HL-60 (cell line): ENCODE results near the gene PAAF1.

ENCODE experiments used
- DNase-seq, 2 experiments: peaks; one replicate each; pipeline ENCODE4 v3.0.0-alpha.2; 2010 to 2020; ENCODE audit warnings: low read depth in 1 of 2, low spot score in 1 of 2
- H3K27ac ChIP-seq: fragments of 250-450 bp; sonication (Bioruptor Pico); replicated peaks from 2 replicates; pipeline ENCODE4 v1.5.1; 2020; ENCODE audit warnings: mild to moderate bottlenecking, moderate library complexity
- H3K27me3 ChIP-seq: fragments of 250-450 bp; sonication (Bioruptor Pico); 2 replicates; pipeline ENCODE4 v1.5.1; 2021; ENCODE audit warnings: mild to moderate bottlenecking, moderate library complexity; ENCODE audit not compliant: insufficient read depth, poor library complexity, severe bottlenecking
- H3K4me3 ChIP-seq: replicated peaks from 2 replicates; pipeline ENCODE4 v1.5.1; 2011; ENCODE audit warnings: mild to moderate bottlenecking, control low read depth, low read length; ENCODE audit not compliant: insufficient read depth
- GABPA ChIP-seq: IDR thresholded peaks from 2 replicates; pipeline ENCODE4 v1.6.1; 2012; ENCODE audit warnings: low read depth
- POLR2AphosphoS5 ChIP-seq: IDR thresholded peaks from 2 replicates; pipeline ENCODE4 v1.6.1; 2012; ENCODE audit warnings: low read depth
- SPI1 ChIP-seq: IDR thresholded peaks from 2 replicates; pipeline ENCODE4 v1.6.1; 2012; ENCODE audit warnings: low read depth, mild to moderate bottlenecking, borderline replicate concordance
- TF ChIP-seq, protein P1 (sequence below): IDR thresholded peaks from one replicate; pipeline ENCODE4 v1.5.1; 2011; ENCODE audit warnings: low read length, control low read depth, inconsistent platforms; ENCODE audit not compliant: insufficient read depth
- TF ChIP-seq, protein P2 (sequence below): IDR thresholded peaks from 2 replicates; pipeline ENCODE4 v1.6.1; 2012; ENCODE audit warnings: low read depth; ENCODE audit not compliant: insufficient replicate concordance

PAAF1 gene

DNA sequence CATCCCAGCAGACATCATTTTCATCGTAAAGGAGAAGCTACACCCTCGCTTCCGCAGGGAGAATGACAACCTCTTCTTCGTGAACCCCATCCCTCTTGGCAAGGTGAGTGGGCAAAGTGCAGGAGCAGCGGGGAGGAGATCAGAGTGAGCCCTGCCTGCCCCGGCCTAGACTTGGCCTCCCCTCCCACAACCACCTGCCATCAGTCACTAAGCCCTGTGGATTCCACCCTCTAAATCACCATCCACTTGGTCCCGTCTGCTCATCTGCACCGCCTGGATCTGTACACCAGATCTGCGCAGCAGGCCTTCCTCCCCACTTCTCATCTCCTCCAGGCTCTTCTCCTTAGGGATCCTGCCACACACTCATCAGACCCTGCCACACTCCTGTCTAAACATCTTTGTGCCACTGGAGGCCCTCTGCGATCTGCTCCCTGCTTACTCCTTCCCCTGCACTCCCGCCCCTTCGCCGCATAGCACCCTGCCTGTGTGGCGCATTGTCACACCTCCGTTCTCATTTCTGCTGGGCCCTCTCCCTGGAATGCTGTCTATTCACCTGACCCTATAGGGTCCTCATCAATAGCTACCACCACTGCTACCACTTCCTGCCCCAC lies 91.7 kb downstream of the PAAF1 start:
- Histone ChIP-seq H3K27ac (no peak overlapping the region), H3K27me3 (no peaks in the 10 kb centered on the region), H3K4me3 (no peak overlapping the region)
- no peak for DNase-seq
- TF ChIP-seq, protein P1, sequence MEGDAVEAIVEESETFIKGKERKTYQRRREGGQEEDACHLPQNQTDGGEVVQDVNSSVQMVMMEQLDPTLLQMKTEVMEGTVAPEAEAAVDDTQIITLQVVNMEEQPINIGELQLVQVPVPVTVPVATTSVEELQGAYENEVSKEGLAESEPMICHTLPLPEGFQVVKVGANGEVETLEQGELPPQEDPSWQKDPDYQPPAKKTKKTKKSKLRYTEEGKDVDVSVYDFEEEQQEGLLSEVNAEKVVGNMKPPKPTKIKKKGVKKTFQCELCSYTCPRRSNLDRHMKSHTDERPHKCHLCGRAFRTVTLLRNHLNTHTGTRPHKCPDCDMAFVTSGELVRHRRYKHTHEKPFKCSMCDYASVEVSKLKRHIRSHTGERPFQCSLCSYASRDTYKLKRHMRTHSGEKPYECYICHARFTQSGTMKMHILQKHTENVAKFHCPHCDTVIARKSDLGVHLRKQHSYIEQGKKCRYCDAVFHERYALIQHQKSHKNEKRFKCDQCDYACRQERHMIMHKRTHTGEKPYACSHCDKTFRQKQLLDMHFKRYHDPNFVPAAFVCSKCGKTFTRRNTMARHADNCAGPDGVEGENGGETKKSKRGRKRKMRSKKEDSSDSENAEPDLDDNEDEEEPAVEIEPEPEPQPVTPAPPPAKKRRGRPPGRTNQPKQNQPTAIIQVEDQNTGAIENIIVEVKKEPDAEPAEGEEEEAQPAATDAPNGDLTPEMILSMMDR: no peak
- TF ChIP-seq SPI1 (no peak), POLR2AphosphoS5 (no peak), GABPA (no peak)
- TF ChIP-seq, protein P2, sequence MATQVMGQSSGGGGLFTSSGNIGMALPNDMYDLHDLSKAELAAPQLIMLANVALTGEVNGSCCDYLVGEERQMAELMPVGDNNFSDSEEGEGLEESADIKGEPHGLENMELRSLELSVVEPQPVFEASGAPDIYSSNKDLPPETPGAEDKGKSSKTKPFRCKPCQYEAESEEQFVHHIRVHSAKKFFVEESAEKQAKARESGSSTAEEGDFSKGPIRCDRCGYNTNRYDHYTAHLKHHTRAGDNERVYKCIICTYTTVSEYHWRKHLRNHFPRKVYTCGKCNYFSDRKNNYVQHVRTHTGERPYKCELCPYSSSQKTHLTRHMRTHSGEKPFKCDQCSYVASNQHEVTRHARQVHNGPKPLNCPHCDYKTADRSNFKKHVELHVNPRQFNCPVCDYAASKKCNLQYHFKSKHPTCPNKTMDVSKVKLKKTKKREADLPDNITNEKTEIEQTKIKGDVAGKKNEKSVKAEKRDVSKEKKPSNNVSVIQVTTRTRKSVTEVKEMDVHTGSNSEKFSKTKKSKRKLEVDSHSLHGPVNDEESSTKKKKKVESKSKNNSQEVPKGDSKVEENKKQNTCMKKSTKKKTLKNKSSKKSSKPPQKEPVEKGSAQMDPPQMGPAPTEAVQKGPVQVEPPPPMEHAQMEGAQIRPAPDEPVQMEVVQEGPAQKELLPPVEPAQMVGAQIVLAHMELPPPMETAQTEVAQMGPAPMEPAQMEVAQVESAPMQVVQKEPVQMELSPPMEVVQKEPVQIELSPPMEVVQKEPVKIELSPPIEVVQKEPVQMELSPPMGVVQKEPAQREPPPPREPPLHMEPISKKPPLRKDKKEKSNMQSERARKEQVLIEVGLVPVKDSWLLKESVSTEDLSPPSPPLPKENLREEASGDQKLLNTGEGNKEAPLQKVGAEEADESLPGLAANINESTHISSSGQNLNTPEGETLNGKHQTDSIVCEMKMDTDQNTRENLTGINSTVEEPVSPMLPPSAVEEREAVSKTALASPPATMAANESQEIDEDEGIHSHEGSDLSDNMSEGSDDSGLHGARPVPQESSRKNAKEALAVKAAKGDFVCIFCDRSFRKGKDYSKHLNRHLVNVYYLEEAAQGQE: no peak

DNA sequence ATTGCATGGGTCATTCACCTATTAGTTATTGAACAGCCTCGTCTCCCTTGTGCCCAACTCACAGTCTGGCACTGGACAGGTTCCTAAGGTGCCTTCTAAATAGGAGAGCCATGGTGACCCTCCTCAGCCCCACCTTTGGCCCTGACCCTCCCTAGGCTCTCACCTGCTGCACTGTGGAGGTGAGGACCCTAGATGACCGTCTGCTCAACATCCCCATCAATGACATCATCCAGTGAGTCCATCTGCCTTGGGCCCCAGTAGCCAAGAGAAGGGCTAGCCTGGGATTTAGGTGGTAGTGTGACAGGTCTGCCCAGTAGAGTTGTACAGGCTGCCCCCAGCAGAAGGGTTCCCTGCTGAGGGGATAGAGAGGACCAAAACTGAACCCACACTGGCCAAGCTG lies 92.3 kb downstream of the PAAF1 start:
- H3K27ac ChIP-seq: no peak overlapping the region
- H3K27me3 ChIP-seq: no peaks in the 10 kb centered on the region
- no peak overlapping the region for H3K4me3 ChIP-seq
- DNase-seq: no peak
- TF ChIP-seq GABPA (no peak), POLR2AphosphoS5 (no peak), SPI1 (no peak)
- TF ChIP-seq, protein P2: no peak
- TF ChIP-seq, protein P1: no peak

DNA sequence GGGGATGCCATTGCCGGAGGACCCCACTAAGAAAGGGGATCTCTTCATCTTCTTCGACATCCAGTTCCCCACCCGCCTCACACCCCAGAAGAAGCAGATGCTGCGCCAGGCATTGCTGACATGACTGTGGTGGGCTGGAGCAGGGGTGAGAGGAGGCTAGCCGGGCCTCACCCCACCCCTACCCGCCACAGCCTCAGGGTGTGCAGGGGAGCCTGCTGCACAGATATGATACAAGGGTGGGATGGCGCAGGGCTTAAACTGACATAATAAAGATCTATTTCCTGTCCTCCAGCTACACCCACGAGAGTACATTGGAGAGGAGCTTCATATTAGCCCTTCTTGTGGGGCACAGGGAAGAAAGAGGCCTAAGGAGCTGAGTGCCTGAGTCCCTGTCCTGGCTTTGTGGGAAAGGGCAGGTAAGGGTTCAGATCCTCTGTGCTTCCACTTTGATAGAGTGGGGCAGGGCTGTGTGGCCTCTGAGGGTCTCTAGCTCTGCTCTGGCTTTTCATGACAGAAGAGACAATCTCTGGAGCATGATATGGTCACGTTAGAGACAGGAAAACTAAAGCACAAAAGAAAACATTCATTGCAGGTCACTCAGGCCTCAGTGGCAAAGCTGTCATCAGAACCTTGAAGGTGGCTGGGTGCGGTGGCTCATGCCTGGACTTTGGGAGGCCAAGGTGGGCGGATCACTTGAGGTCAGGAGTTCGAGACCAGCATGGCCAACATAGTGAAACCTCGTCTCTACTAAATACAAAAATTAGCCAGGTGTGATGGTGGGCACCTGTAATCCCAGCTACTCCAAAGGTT lies 93.4 kb downstream of the PAAF1 start:
- no peak for DNase-seq
- TF ChIP-seq SPI1 (no peak), POLR2AphosphoS5 (peak; percentile 60; the same call in 1 of the 2 replicates), GABPA (no peak)
- TF ChIP-seq, protein P1: no peak
- TF ChIP-seq, protein P2: no peak
- H3K4me3 ChIP-seq: no peak overlapping the region
- no peaks in the 10 kb centered on the region for H3K27me3 ChIP-seq
- no peak overlapping the region for H3K27ac ChIP-seq
